ENCODE measurements around the gene FGD6. TPM values are rescaled to one million over a fixed set of nuclear protein-coding genes. Genes with fewer than 3 reads are reported as not detected.

FGD6 gene
- total RNA-seq, 1 experiment from 2014 or later, result 18.2 TPM

GRCh38 chr12:95257541-95257940 lies 40.3 kb upstream of the FGD6 start:
- H3K9me3 ChIP-seq (ENCODE audit: control insufficient read depth in 1 of 2, insufficient read depth in 1 of 2, low read depth in 1 of 2, low read length in 2 of 2), result no peaks in the 10 kb centered on the region
- no peak overlapping the region for H3K4me2 ChIP-seq (ENCODE audit: low read length)
- ChIA-PET RAD21 (ENCODE audit: low non-redundant PET in 1 of 2, low total read pairs in 2 of 2, uncharacterized antibody in 2 of 2, unreplicated experiment in 2 of 2) (no interaction called here), CTCF (interaction anchor here (0.6 to 1.0 kb wide), 2 partner anchors 140 to 311 kb away, joined by 3 read pairs; no protein-coding TSS in a partner anchor), POLR2A (no interaction called here)
- no peak for TF ChIP-seq ZFX (IDR thresholded peaks at IDR 0.05)
- TF ChIP-seq YY1 (IDR thresholded peaks at IDR 0.05; ENCODE audit: extremely low read depth, insufficient replicate concordance, low read depth, low read length), result no peak
- TF ChIP-seq JUND (IDR thresholded peaks at IDR 0.05), result no peak
- no peak for TF ChIP-seq SP1 (IDR thresholded peaks at IDR 0.05; ENCODE audit: low read depth)
- TF ChIP-seq POLR2A (IDR thresholded peaks at IDR 0.05; ENCODE audit: borderline replicate concordance, extremely low read depth, insufficient read depth, insufficient read length), result no peak
- no peak for TF ChIP-seq ATF3 (IDR thresholded peaks at IDR 0.05)
- no peak for TF ChIP-seq EZH2 (IDR thresholded peaks at IDR 0.05)
- no peak for TF ChIP-seq SIN3A (IDR thresholded peaks at IDR 0.05; ENCODE audit: low read depth)
- no peak for TF ChIP-seq SRF (IDR thresholded peaks at IDR 0.05; ENCODE audit: low read depth)
- no peak for TF ChIP-seq EGR1 (IDR thresholded peaks at IDR 0.05; ENCODE audit: low read depth)
- TF ChIP-seq TCF7L2 (IDR thresholded peaks at IDR 0.05; ENCODE audit: borderline replicate concordance, extremely low read depth, insufficient read depth, insufficient read length), result no peak
- no peak for TF ChIP-seq RAD21 (IDR thresholded peaks at IDR 0.05; ENCODE audit: low read depth)
- TF ChIP-seq POLR2AphosphoS5 (IDR thresholded peaks at IDR 0.05; ENCODE audit: low read depth, low read length), result no peak
- TF ChIP-seq CBX3 (IDR thresholded peaks at IDR 0.05; ENCODE audit: low read depth), result no peak
- TF ChIP-seq ELF1 (IDR thresholded peaks at IDR 0.05; ENCODE audit: borderline replicate concordance, low read depth), result no peak
- no peak for TF ChIP-seq CEBPB (IDR thresholded peaks at IDR 0.05; ENCODE audit: low read depth)
- no peak for DNase-seq (ENCODE audit: low read depth, low spot score)
- intact Hi-C loops (cut with micrococcal nuclease), result no loop called here
- H3K9ac ChIP-seq (ENCODE audit: low read length), result no peak overlapping the region
- H3K9me2 ChIP-seq (ENCODE audit: insufficient read depth), result no peaks in the 10 kb centered on the region
- no peaks in the 10 kb centered on the region for H3K27me3 ChIP-seq (ENCODE audit: insufficient read depth, low read length)
- BruUV-seq (replicated peaks), result no TSS peak
- H3K27ac ChIP-seq (ENCODE audit: low read depth, low read length), result no peak overlapping the region
- ATAC-seq, result no peak
- H2AFZ ChIP-seq (ENCODE audit: low read depth, low read length, poor library complexity, severe bottlenecking), result no peak overlapping the region
- no peaks in the 10 kb centered on the region for H3K4me1 ChIP-seq (ENCODE audit: control insufficient read depth in 1 of 2, insufficient read depth in 2 of 2, low read length in 2 of 2)
- H3K4me3 ChIP-seq (replicated peaks in 1 of 2; ENCODE audit: low read depth in 1 of 2, low read length in 2 of 2), result no peak overlapping the region
- H3K36me3 ChIP-seq (ENCODE audit: control insufficient read depth in 1 of 2, insufficient read depth in 2 of 2, low read length in 2 of 2), result peaks cover 6 to 13% of the 10 kb centered on the region in 2 experiments; a peak in 3 of 4 replicates
- H3K79me2 ChIP-seq (ENCODE audit: insufficient read depth, low read length), result peaks cover 14% of the 10 kb centered on the region
- no peaks in the 10 kb centered on the region for H4K20me1 ChIP-seq (ENCODE audit: insufficient read depth)
